HCT116 (cell line): ENCODE data around the gene CCDC102B. TPM values are rescaled to one million over a fixed set of nuclear protein-coding genes. Genes with fewer than 3 reads are reported as not detected.

ENCODE experiments used
- ATAC-seq: fragments of 200-7000 bp; cut with Tn5 transposase; 2 replicates; pipeline ENCODE4 v1.9.1; 2020; ENCODE audit warnings: mild to moderate bottlenecking, moderate library complexity
- BruUV-seq: library from RNA; stranded (reverse); fragments of 400-500 nt; replicated peaks from 2 replicates; lab custom pipeline; 2021; lab: Mats Ljungman, UMichigan
- CTCF ChIA-PET: fragments of 300-600 bp; sonication (Branson Sonifier 250); formaldehyde crosslinking; loops from one replicate; lab custom pipeline; 2021; ENCODE audit warnings: antibody characterized with exemption; lab: Charles Lee
- POLR2A ChIA-PET: fragments of 300-600, 350-600 bp; sonication (Branson Sonifier 250); formaldehyde crosslinking; loops from one replicate; lab custom pipeline; 2021; ENCODE audit warnings: antibody characterized with exemption; lab: Charles Lee
- RAD21 ChIA-PET, 2 experiments: fragments of 300-600 bp; sonication (Branson Sonifier 250); formaldehyde crosslinking; loops; one replicate each; lab custom pipeline; 2023; ENCODE audit warnings: low total read pairs in 2 of 2; ENCODE audit not compliant: uncharacterized antibody in 2 of 2, unreplicated experiment in 2 of 2, low non-redundant PET in 1 of 2; lab: Charles Lee
- DNase-seq: peaks from one replicate; pipeline ENCODE4 v3.0.0-alpha.2; 2010; ENCODE audit warnings: low read depth, low spot score
- H2AFZ ChIP-seq: fragments of 200-600 bp; shearing (Covaris generic), sonication (generic); 2 replicates; pipeline ENCODE4 v1.6.1; 2017; ENCODE audit warnings: low read depth, mixed run types, mixed read lengths, antibody characterized with exemption, low read length; ENCODE audit not compliant: poor library complexity, severe bottlenecking
- H3K27ac ChIP-seq: 2 replicates; pipeline ENCODE4 v1.5.1; 2012; ENCODE audit warnings: low read depth, low read length
- H3K27me3 ChIP-seq: fragments of 200-600 bp; sonication (generic); 2 replicates; pipeline ENCODE4 v1.6.1; 2016; ENCODE audit warnings: mixed run types, low read length, mixed read lengths; ENCODE audit not compliant: insufficient read depth
- H3K36me3 ChIP-seq, 2 experiments: fragments of 200-500 bp in 1 of 2; fragments of 200-600 bp in 1 of 2; sonication (Bioruptor generic) in 1 of 2; sonication (generic) in 1 of 2; 2 replicates each; pipeline versions ENCODE4 v1.5.1 to v1.6.1; 2014 to 2016; ENCODE audit warnings: low read length in 2 of 2, inconsistent platforms in 1 of 2, mixed read lengths in 1 of 2, mixed run types in 1 of 2; ENCODE audit not compliant: insufficient read depth in 2 of 2, control insufficient read depth in 1 of 2
- H3K4me1 ChIP-seq, 2 experiments: fragments of 200-600 bp in 1 of 2; sonication (generic) in 1 of 2; 2 replicates each; pipeline versions ENCODE4 v1.5.1 to v1.6.1; 2012 to 2017; ENCODE audit warnings: low read length in 2 of 2, inconsistent platforms in 1 of 2, mild to moderate bottlenecking in 1 of 2, mixed read lengths in 1 of 2, mixed run types in 1 of 2, moderate library complexity in 1 of 2; ENCODE audit not compliant: insufficient read depth in 2 of 2, control insufficient read depth in 1 of 2
- H3K4me2 ChIP-seq: fragments of 200-600 bp; sonication (generic); 2 replicates; pipeline ENCODE4 v1.6.1; 2017; ENCODE audit warnings: mixed run types, low read length, mixed read lengths
- H3K4me3 ChIP-seq, 2 experiments: fragments of 200-600 bp in 1 of 2; sonication (generic) in 1 of 2; replicated peaks in 1 of 2; 2 replicates each; pipeline ENCODE4 v1.5.1; 2011 to 2016; ENCODE audit warnings: low read length in 2 of 2, control low read depth in 1 of 2, low read depth in 1 of 2, mild to moderate bottlenecking in 1 of 2, mixed read lengths in 1 of 2, mixed run types in 1 of 2
- H3K79me2 ChIP-seq: fragments of 200-600 bp; sonication (generic); 2 replicates; pipeline ENCODE4 v1.6.1; 2017; ENCODE audit warnings: mild to moderate bottlenecking, mixed run types, low read length, moderate library complexity, mixed read lengths; ENCODE audit not compliant: insufficient read depth
- H3K9ac ChIP-seq: fragments of 200-600 bp; sonication (generic); 2 replicates; pipeline ENCODE4 v1.6.1; 2016; ENCODE audit warnings: low read length, mixed read lengths
- H3K9me2 ChIP-seq: fragments of 200-600 bp; sonication (generic), shearing (Covaris generic); 2 replicates; pipeline ENCODE4 v1.6.1; 2017; ENCODE audit warnings: mixed run types, mild to moderate bottlenecking, moderate library complexity; ENCODE audit not compliant: insufficient read depth
- H3K9me3 ChIP-seq, 2 experiments: fragments of 200-500 bp in 1 of 2; fragments of 200-600 bp in 1 of 2; sonication (Bioruptor generic) in 1 of 2; sonication (generic) in 1 of 2; 2 replicates each; pipeline ENCODE4 v1.6.1; 2014 to 2017; ENCODE audit warnings: low read length in 2 of 2, mixed read lengths in 2 of 2, inconsistent platforms in 1 of 2, low read depth in 1 of 2, mild to moderate bottlenecking in 1 of 2, mixed run types in 1 of 2, moderate library complexity in 1 of 2; ENCODE audit not compliant: control insufficient read depth in 1 of 2, insufficient read depth in 1 of 2
- H4K20me1 ChIP-seq: fragments of 200-600 bp; sonication (generic), shearing (Covaris generic); 2 replicates; pipeline ENCODE4 v1.6.1; 2017; ENCODE audit warnings: mixed run types, mild to moderate bottlenecking, moderate library complexity; ENCODE audit not compliant: insufficient read depth
- ATF3 ChIP-seq: IDR thresholded peaks from 2 replicates; pipeline ENCODE4 v1.6.1; 2012
- CTCF ChIP-seq, 3 experiments: fragments of 200-600 bp in 1 of 3; sonication (generic) in 1 of 3; IDR thresholded peaks in 2 of 3; conservative IDR thresholded peaks in 1 of 3; 2 replicates each; pipeline ENCODE4 v1.5.1; 2012 to 2017; ENCODE audit warnings: low read depth in 2 of 3, low read length in 2 of 3, antibody characterized with exemption in 1 of 3, borderline replicate concordance in 1 of 3, control low read depth in 1 of 3, mild to moderate bottlenecking in 1 of 3, mixed read lengths in 1 of 3, mixed run types in 1 of 3, moderate library complexity in 1 of 3; ENCODE audit not compliant: insufficient read depth in 1 of 3
- EGR1 ChIP-seq: IDR thresholded peaks from 2 replicates; pipeline ENCODE4 v1.6.1; 2012; ENCODE audit warnings: low read depth
- ELF1 ChIP-seq: IDR thresholded peaks from 2 replicates; pipeline ENCODE4 v1.6.1; 2012; ENCODE audit warnings: low read depth, borderline replicate concordance
- JUND ChIP-seq: IDR thresholded peaks from 2 replicates; pipeline ENCODE4 v1.6.1; 2012
- MAX ChIP-seq: IDR thresholded peaks from 2 replicates; pipeline ENCODE4 v1.6.1; 2012
- RAD21 ChIP-seq: IDR thresholded peaks from 2 replicates; pipeline ENCODE4 v1.6.1; 2012; ENCODE audit warnings: low read depth, mild to moderate bottlenecking
- REST ChIP-seq: IDR thresholded peaks from 2 replicates; pipeline ENCODE4 v1.6.1; 2012; ENCODE audit warnings: low read depth
- SIN3A ChIP-seq: IDR thresholded peaks from 2 replicates; pipeline ENCODE4 v1.6.1; 2012; ENCODE audit warnings: low read depth
- SP1 ChIP-seq: IDR thresholded peaks from 2 replicates; pipeline ENCODE4 v1.6.1; 2012; ENCODE audit warnings: low read depth
- SRF ChIP-seq: IDR thresholded peaks from 2 replicates; pipeline ENCODE4 v1.6.1; 2012; ENCODE audit warnings: low read depth
- ZFX ChIP-seq: fragments of 450-650 bp; IDR thresholded peaks from 2 replicates; pipeline ENCODE4 v1.6.1; 2017
- ZNF274 ChIP-seq: fragments of 200-500 bp; sonication (Bioruptor generic); IDR thresholded peaks from 2 replicates; pipeline ENCODE4 v1.6.1; 2014; ENCODE audit warnings: mild to moderate bottlenecking, low read depth, low read length, inconsistent platforms
- intact Hi-C: fragments of 100-400 bp; cut with micrococcal nuclease; formaldehyde crosslinking; loops from 2 replicates; pipeline ENCODE4 v1.10.0; 2022
- total RNA-seq: library from RNA; stranded (reverse); gene quantifications from one replicate; pipeline ENCODE4 v1.2.1, GENCODE V29; 2021; ENCODE audit not compliant: unreplicated experiment

CCDC102B gene
- total RNA-seq, 1 experiment from 2014 or later = 1.9 TPM

GRCh38 chr18:68841301-68841700, 43.4 kb downstream of the CCDC102B start (continued):
- TF ChIP-seq CTCF (IDR thresholded peaks at IDR 0.05 in 2 of 3, conservative IDR thresholded peaks at IDR 0.05 in 1 of 3; ENCODE audit: borderline replicate concordance in 1 of 3, insufficient read depth in 1 of 3, low read depth in 2 of 3, low read length in 2 of 3) (no peak), REST (no peak), ATF3 (no peak), EGR1 (no peak), MAX (no peak), SIN3A (no peak), ZNF274 (no peak), RAD21 (no peak)
- TF ChIP-seq, all 23 proteins: peak for 0

GRCh38 chr18:68842951-68843350, 45.1 kb downstream of the CCDC102B start:
- intact Hi-C loops = loop anchor here (5.0 to 10.0 kb wide), 2 partner anchors 1612 to 1626 kb away; no protein-coding TSS in a partner anchor
- no peaks in the 10 kb centered on the region for H3K9me3 ChIP-seq
- H3K27ac ChIP-seq = no peak overlapping the region
- TF ChIP-seq SP1 = no peak
- no peak for TF ChIP-seq JUND
- TF ChIP-seq ZFX = no peak
- TF ChIP-seq MAX = no peak
- TF ChIP-seq ELF1 = no peak
- TF ChIP-seq SRF = no peak
- no peak for DNase-seq
- H3K4me3 ChIP-seq = no peak overlapping the region
- no peak overlapping the region for H2AFZ ChIP-seq
- no peaks in the 10 kb centered on the region for H3K9me2 ChIP-seq
- no TSS peak for BruUV-seq
- no peaks in the 10 kb centered on the region; the same call in 1 of the 2 replicates for H4K20me1 ChIP-seq
- no peak overlapping the region for H3K9ac ChIP-seq
- ChIA-PET RAD21 (no interaction called here), POLR2A (no interaction called here), CTCF (interaction anchor here (0.9 kb wide), 1 partner anchor 13 kb away, joined by 4 read pairs; no protein-coding TSS in a partner anchor)
- no peak overlapping the region for H3K4me2 ChIP-seq
- ATAC-seq = no peak
- H3K27me3 ChIP-seq = no peaks in the 10 kb centered on the region
- peaks cover 0 to 11% of the 10 kb centered on the region in 2 experiments; a peak in 2 of 4 replicates for H3K4me1 ChIP-seq
- H3K36me3 ChIP-seq = no peaks in the 10 kb centered on the region
- H3K79me2 ChIP-seq = no peaks in the 10 kb centered on the region
